ENCODE measurements around the gene PGLYRP3. TPM values are rescaled to one million over a fixed set of nuclear protein-coding genes. Genes with fewer than 3 reads are reported as not detected.

The PGLYRP3 gene
- total RNA-seq, 1 experiment from 2014 or later, result not detected

- DNase-seq, result no peak
- Histone ChIP-seq H3K27me3 (peaks cover 6% of the 10 kb centered on the region; the same call in 1 of the 2 replicates), H3K9me3 (no peaks in the 10 kb centered on the region), H3K36me3 (no peaks in the 10 kb centered on the region), H3K4me3 (no peak overlapping the region)
Measured at GRCh38 chr1:153305682-153306081, 7.1 kb downstream of the PGLYRP3 start.

DNA sequence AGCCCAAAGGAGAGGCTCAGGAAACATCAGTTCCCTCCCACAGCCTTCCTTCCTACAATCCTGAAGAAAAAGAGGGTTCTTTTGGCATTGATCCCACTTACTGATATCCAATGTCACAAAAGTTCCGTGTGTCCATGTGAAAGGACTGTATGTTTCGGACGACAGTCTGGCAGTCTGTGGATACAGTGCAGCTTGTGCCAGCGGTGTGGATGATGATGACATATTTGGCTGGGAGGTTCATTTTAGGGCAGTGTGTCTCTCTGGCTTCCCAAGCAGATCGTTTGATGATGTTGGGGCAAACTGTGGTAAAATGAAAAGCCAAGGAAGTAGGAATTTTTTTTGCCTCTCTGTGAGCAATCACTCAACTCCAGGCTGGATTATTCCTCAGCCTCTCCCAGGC lies 10.4 kb downstream of the PGLYRP3 start:
- Histone ChIP-seq H3K27me3 (peaks cover 6% of the 10 kb centered on the region; the same call in 1 of the 2 replicates), H3K9me3 (no peaks in the 10 kb centered on the region), H3K4me3 (no peak overlapping the region), H3K36me3 (no peaks in the 10 kb centered on the region)
- no peak for DNase-seq

GRCh38 chr1:153293851-153294250 lies 18.9 kb downstream of the PGLYRP3 start:
- no peak overlapping the region for H3K4me3 ChIP-seq
- H3K36me3 ChIP-seq, result no peaks in the 10 kb centered on the region
- no peaks in the 10 kb centered on the region for H3K9me3 ChIP-seq
- no peak for DNase-seq
- H3K27me3 ChIP-seq, result no peaks in the 10 kb centered on the region

DNA sequence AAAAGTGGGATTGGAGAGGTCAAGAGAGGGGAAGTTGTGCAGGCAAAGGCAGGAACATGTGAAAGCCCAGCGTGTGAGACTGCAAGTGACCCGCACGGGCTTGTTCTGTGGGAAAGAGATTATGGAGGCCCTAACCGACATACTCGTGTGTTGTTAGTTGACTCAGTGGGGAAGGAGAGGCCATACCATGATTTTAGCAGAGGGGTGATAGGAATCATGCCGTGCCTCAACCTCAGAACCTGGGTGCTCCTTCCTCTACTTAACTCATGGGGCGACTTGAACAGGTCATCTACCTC lies 19.3 kb downstream of the PGLYRP3 start:
- H3K9me3 ChIP-seq, result no peaks in the 10 kb centered on the region
- no peaks in the 10 kb centered on the region for H3K36me3 ChIP-seq
- H3K4me3 ChIP-seq, result no peak overlapping the region
- no peaks in the 10 kb centered on the region for H3K27me3 ChIP-seq
- DNase-seq, result no peak

- Histone ChIP-seq H3K4me3 (no peak overlapping the region), H3K36me3 (no peaks in the 10 kb centered on the region), H3K27me3 (no peaks in the 10 kb centered on the region), H3K9me3 (no peaks in the 10 kb centered on the region)
- no peak for DNase-seq
Measured at GRCh38 chr1:153292740-153293479, 19.8 kb downstream of the PGLYRP3 start.

DNA sequence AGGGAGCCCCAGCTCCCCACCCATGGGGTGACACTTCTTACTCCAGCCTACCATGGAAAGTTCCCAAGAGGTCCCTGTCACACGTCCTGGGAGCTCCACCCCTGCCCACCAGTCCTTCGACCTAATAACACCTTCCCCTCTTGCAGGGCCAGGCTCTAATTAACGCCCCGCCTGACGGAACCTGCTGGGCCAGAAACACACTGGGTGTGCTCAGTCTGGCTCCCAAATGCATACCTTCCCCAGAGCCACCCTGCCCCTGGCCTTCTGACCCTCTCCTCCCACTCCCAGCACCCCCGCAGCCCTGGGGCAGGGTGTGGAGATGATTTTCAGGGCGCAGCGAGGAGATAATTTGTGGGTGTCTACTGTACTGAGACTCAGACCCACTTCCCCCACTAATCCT lies 20.6 kb downstream of the PGLYRP3 start:
- no peaks in the 10 kb centered on the region for H3K36me3 ChIP-seq
- no peak for DNase-seq
- H3K9me3 ChIP-seq, result no peaks in the 10 kb centered on the region
- H3K4me3 ChIP-seq, result no peak overlapping the region
- H3K27me3 ChIP-seq, result no peaks in the 10 kb centered on the region

DNA sequence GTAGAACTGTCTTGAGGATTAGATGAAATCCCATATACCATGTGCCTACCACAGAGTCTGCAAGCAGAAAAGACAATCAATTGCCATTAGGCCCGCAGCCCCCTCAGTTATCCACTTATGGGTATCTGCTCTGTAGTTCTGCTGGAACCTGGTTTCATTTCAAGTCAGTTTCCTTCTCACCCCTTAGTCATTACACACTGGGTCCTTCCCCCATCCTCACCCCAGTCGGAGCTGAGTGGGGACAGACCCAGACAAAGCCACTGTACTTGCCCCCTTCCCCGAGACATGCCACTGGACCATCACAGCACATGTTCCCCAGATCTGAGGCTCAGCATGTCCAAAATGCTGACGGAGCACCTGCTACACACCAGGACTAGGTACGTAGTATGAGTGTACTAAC lies 21.2 kb downstream of the PGLYRP3 start:
- Histone ChIP-seq H3K4me3 (no peak overlapping the region), H3K27me3 (no peaks in the 10 kb centered on the region), H3K36me3 (no peaks in the 10 kb centered on the region), H3K9me3 (no peaks in the 10 kb centered on the region)
- no peak for DNase-seq

DNA sequence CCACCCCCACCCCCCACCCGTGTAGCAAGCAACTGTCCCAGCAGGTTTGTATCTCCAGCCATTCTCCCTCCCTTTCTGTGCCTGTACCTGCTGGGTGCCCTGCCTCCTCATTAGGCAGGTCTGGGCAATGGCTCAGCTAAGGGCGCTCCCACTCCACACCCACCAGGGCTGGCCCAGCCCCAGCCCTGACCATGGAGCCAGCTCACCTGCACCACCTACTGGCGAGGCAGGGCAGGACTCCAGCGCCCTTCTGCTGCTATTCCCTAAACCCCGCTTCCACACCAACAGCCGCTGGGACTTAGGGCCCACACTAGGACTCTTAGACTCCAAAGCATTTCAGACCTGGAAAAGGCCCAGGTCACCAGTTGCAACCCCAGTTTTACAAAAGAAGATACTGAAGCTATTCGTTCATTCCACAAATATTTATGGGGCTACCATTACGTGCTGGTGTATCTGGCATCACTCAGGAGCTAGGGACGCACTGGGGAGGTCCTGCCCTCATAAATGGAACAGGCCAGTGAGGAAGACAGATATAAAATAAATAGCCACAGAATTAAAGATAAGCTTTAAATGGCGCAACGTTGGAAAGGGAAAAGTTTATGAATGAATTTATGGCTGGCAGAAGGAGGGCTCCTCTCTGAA lies 24.0 kb downstream of the PGLYRP3 start:
- peak; percentile 33 for DNase-seq
- H3K27me3 ChIP-seq, result peaks cover 7% of the 10 kb centered on the region; the same call in 1 of the 2 replicates
- H3K36me3 ChIP-seq, result no peaks in the 10 kb centered on the region
- no peaks in the 10 kb centered on the region for H3K9me3 ChIP-seq
- no peak overlapping the region for H3K4me3 ChIP-seq

- Histone ChIP-seq H3K36me3 (no peaks in the 10 kb centered on the region), H3K27me3 (peaks cover 10% of the 10 kb centered on the region), H3K4me3 (no peak overlapping the region), H3K9me3 (no peaks in the 10 kb centered on the region)
- DNase-seq, result no peak
Measured at GRCh38 chr1:153277852-153278251, 34.9 kb downstream of the PGLYRP3 start.

- H3K9me3 ChIP-seq, result no peaks in the 10 kb centered on the region
- no peaks in the 10 kb centered on the region for H3K36me3 ChIP-seq
- no peak for DNase-seq
- peaks cover 19% of the 10 kb centered on the region for H3K27me3 ChIP-seq
- no peak overlapping the region for H3K4me3 ChIP-seq
Measured at GRCh38 chr1:153272186-153272585, 40.6 kb downstream of the PGLYRP3 start.

DNA sequence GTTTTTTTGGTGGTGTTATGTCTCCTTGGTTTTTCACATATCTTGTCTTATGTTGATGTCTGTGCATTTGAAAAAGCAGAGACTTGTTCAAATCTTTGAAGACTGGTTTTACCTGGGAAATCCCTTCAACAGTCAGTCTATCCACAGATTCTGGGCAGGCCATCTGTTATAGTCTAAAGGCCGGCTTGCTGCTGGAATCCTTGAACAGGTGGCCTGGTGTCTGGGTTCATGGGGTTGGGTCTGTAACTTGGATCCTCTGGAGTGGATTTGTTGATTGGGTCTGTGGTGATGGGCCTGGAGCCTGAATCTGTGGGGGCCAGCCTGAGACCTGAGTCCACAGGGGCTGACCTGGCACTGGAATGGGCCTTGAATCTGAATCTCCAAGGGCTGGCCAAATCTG lies 41.0 kb downstream of the PGLYRP3 start:
- DNase-seq, result no peak
- Histone ChIP-seq H3K9me3 (no peaks in the 10 kb centered on the region), H3K27me3 (peaks cover 17% of the 10 kb centered on the region), H3K4me3 (no peak overlapping the region), H3K36me3 (no peaks in the 10 kb centered on the region)

GRCh38 chr1:153265457-153265856 lies 47.3 kb downstream of the PGLYRP3 start:
- Histone ChIP-seq H3K9me3 (no peaks in the 10 kb centered on the region), H3K36me3 (no peaks in the 10 kb centered on the region), H3K27me3 (peaks cover 55% of the 10 kb centered on the region), H3K4me3 (no peak overlapping the region)
- DNase-seq, result no peak

GRCh38 chr1:153262462-153263157 lies 50.1 kb downstream of the PGLYRP3 start:
- H3K27me3 ChIP-seq, result peaks cover 42% of the 10 kb centered on the region
- no peaks in the 10 kb centered on the region for H3K36me3 ChIP-seq
- no peaks in the 10 kb centered on the region for H3K9me3 ChIP-seq
- DNase-seq, result no peak
- no peak overlapping the region for H3K4me3 ChIP-seq

GRCh38 chr1:153262070-153262366 lies 50.7 kb downstream of the PGLYRP3 start:
- H3K4me3 ChIP-seq, result peak overlapping the region; percentile 27

GRCh38 chr1:153261281-153262069 lies 51.3 kb downstream of the PGLYRP3 start:
- DNase-seq, result peak; percentile 56
- peaks cover 39% of the 10 kb centered on the region for H3K27me3 ChIP-seq
- peak overlapping the region; percentile 27 for H3K4me3 ChIP-seq
- no peaks in the 10 kb centered on the region for H3K9me3 ChIP-seq
- no peaks in the 10 kb centered on the region for H3K36me3 ChIP-seq

More at GRCh38 chr1:153262070-153262366, 50.7 kb downstream of the PGLYRP3 start:
- H3K27me3 ChIP-seq, result peaks cover 39% of the 10 kb centered on the region
- H3K9me3 ChIP-seq, result no peaks in the 10 kb centered on the region
- H3K36me3 ChIP-seq, result no peaks in the 10 kb centered on the region
- DNase-seq, result no peak

DNA sequence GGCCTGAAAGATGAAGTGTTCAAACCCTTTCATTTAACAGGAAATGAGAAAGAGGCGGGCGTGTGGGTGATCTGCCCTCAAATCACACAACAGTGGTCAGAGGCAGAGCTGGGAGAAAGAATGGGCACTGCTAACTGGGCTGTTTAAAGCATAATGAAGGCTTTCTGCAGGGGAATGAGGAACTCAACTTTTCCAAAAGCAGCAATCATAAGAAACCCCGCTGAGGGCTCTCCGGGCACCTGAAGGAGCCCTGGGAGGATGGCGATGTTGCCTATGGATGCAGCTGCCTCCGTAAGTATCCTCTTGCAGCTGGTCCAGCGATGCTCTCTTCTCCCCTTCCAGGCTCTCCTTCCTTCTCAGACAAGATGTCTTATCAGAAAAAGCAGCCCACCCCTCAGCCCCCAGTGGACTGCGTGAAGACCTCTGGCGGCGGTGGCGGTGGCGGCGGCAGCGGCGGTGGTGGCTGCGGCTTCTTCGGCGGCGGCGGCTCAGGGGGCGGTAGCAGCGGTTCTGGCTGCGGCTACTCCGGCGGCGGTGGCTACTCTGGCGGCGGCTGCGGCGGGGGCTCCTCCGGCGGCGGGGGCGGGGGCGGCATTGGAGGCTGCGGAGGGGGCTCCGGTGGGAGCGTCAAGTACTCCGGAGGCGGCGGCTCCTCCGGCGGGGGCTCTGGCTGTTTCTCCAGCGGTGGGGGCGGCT lies 52.0 kb downstream of the PGLYRP3 start:
- peaks cover 38% of the 10 kb centered on the region for H3K27me3 ChIP-seq
- H3K36me3 ChIP-seq, result no peaks in the 10 kb centered on the region
- H3K4me3 ChIP-seq, result peak overlapping the region; percentile 27
- peak; percentile 18 for DNase-seq
- H3K9me3 ChIP-seq, result no peaks in the 10 kb centered on the region

DNA sequence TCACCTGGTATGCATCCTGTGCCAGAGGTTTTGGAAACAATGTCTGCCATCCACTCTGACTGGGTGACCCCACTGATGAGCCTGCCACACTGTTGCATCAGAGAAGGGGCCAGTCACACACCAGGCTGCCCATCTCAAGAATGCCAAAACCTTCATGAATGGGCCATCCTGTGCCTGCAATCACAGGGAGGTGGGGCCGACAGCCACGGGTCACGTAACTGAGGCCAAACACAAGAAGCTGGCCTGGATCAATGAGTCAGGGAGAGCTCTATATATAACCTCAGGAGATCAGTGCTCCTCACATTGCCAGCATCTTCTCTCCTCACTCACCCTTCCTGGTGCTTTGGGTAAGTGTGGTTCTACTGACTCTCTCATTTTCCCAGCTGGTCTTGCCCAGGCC lies 53.4 kb downstream of the PGLYRP3 start, which contains the start of gene LORICRIN:
Gene LORICRIN, plus strand, starts transcription at position 301 of the 400 bp plus-strand sequence. CDS start 1,263 bp downstream, outside the sequence.
- Histone ChIP-seq H3K27me3 (peaks cover 27% of the 10 kb centered on the region), H3K9me3 (no peaks in the 10 kb centered on the region)
- no peak for DNase-seq

More for the DNA sequence above, 53.4 kb downstream of the PGLYRP3 start, which contains the start of gene LORICRIN:
- no peak within 1 kb of the TSS for H3K4me3 ChIP-seq
- no peaks in the 10 kb centered on the region for H3K36me3 ChIP-seq
